ENCODE measurements around the gene SLC10A1.

Gene SLC10A1

DNA sequence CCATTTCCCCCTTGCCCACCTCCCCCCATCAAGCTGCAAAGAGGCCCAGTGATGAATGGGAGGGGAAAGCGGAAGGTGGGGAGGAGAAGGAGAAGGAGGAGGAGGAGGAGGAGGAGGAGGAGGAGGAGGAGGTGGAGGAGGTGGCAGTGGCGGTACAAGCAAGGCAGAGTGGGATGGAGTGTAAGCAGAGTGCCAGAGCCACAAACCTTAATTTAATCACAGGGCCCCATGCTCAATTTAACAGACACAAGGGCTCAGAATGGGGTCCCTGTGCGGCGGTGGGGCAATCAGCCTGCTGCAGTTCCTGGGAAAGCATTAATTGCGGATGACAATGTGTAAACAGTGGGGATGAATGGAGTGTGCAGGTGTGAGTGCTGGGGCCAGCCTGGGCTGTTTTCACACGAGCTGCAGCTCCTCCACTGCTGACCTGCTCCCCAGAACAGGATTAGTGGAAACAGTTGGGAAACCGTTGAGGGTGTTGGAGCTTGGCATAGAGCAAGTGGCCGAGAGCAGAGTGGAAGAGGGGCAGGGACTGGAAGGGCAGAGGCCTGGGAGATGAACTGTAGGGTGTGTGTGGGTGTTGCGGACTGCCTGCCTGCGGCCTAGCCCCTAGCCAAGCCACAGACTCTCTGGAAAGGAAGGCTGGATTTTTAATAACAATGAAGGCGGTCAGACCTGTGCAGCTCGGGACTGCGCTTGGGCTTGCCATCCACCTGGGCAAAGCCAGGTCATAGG is 45.8 kb upstream of the SLC10A1 start:
- TF ChIP-seq SIN3A (IDR thresholded peaks at IDR 0.05; ENCODE audit: borderline replicate concordance, insufficient read depth, low read length) = no peak

DNA sequence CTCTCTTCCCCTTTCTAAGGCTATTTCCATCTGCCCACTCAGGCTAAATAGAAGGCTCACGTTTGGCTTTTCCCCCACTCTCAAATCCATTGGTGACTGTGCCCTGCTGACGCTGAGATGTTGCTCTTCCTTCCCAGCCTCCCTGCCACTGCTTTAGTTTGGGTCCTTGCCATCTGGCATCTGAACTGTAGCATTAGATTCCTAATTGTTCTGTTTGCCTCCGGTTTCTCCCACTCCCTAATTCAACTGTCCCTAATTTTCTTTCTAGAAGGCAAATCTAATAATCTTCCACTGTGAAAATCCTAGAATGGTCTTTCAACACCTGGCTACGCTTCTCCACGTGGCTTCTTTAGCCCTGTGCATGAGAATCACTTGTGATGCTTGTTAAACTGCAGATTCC is 44.6 kb upstream of the SLC10A1 start:
- TF ChIP-seq POLR2AphosphoS5 (IDR thresholded peaks at IDR 0.05; ENCODE audit: low read depth, low read length) (no peak), SIN3A (IDR thresholded peaks at IDR 0.05; ENCODE audit: borderline replicate concordance, insufficient read depth, low read length) (no peak), FOXP2 (optimal IDR thresholded peaks at IDR 0.05; ENCODE audit: borderline replicate concordance, extremely low read depth, extremely low read length, insufficient read depth) (no peak), TAF1 (IDR thresholded peaks at IDR 0.05; ENCODE audit: borderline replicate concordance, insufficient read depth, low read length) (no peak)
- TF ChIP-seq, protein P1, sequence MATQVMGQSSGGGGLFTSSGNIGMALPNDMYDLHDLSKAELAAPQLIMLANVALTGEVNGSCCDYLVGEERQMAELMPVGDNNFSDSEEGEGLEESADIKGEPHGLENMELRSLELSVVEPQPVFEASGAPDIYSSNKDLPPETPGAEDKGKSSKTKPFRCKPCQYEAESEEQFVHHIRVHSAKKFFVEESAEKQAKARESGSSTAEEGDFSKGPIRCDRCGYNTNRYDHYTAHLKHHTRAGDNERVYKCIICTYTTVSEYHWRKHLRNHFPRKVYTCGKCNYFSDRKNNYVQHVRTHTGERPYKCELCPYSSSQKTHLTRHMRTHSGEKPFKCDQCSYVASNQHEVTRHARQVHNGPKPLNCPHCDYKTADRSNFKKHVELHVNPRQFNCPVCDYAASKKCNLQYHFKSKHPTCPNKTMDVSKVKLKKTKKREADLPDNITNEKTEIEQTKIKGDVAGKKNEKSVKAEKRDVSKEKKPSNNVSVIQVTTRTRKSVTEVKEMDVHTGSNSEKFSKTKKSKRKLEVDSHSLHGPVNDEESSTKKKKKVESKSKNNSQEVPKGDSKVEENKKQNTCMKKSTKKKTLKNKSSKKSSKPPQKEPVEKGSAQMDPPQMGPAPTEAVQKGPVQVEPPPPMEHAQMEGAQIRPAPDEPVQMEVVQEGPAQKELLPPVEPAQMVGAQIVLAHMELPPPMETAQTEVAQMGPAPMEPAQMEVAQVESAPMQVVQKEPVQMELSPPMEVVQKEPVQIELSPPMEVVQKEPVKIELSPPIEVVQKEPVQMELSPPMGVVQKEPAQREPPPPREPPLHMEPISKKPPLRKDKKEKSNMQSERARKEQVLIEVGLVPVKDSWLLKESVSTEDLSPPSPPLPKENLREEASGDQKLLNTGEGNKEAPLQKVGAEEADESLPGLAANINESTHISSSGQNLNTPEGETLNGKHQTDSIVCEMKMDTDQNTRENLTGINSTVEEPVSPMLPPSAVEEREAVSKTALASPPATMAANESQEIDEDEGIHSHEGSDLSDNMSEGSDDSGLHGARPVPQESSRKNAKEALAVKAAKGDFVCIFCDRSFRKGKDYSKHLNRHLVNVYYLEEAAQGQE (IDR thresholded peaks at IDR 0.05; ENCODE audit: insufficient read depth in 1 of 2, low read depth in 2 of 2, low read length in 2 of 2) = no peak

DNA sequence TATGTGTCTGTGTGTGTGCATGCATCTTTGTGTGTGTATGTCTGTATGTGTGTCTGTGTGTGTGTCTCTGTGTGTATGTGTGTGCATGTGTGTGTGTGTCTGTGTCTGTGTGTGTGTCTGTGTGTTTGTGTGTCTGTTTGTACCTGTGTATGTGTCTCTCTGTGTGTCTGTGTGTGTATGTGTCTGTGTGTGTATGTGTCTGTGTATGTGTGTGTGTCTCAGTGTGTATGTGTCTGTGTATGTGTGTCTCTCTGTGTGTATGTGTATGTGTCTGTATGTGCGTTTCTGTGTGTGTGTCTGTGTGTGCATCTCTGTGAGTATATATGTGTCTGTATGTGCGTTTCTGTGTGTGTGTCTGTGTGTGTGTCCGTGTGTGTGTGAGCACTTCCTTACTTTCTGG is 42.6 kb upstream of the SLC10A1 start:
- TF ChIP-seq SIN3A (IDR thresholded peaks at IDR 0.05; ENCODE audit: borderline replicate concordance, insufficient read depth, low read length) = no peak
- TF ChIP-seq, protein P1 (IDR thresholded peaks at IDR 0.05; ENCODE audit: insufficient read depth in 1 of 2, low read depth in 2 of 2, low read length in 2 of 2) = no peak
- TF ChIP-seq TAF1 (IDR thresholded peaks at IDR 0.05; ENCODE audit: borderline replicate concordance, insufficient read depth, low read length) = no peak
- TF ChIP-seq FOXP2 (optimal IDR thresholded peaks at IDR 0.05; ENCODE audit: borderline replicate concordance, extremely low read depth, extremely low read length, insufficient read depth) = no peak
- no peak for TF ChIP-seq POLR2AphosphoS5 (IDR thresholded peaks at IDR 0.05; ENCODE audit: low read depth, low read length)

DNA sequence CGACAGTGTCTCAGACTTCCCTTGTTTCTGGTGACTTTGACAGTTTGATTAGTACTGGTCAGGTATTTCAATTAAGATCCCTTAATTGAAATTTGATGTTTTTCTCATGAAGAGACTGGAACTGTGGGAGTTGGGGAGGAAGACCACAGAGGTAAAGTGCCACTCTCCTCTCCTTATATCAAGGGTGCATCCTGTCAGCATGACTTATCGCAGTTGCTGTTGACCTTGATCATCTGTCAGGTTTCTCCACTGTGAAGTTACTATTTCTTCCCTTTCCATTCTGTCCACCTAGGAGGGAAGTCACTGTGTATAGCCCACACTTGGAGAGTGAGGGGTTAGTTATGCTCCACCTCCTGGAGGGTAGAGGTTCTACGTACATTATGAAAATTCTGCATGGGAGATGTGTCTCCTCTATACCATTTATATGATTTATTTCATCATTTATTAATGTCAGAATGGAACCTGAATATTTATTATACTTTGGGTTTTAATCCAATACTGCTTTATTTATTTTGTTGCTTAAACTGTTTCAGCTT is 41.9 kb upstream of the SLC10A1 start:
- TF ChIP-seq, protein P1 (IDR thresholded peaks at IDR 0.05; ENCODE audit: insufficient read depth in 1 of 2, low read depth in 2 of 2, low read length in 2 of 2) = no peak
- TF ChIP-seq SIN3A (IDR thresholded peaks at IDR 0.05; ENCODE audit: borderline replicate concordance, insufficient read depth, low read length) (no peak), TAF1 (IDR thresholded peaks at IDR 0.05; ENCODE audit: borderline replicate concordance, insufficient read depth, low read length) (no peak), FOXP2 (optimal IDR thresholded peaks at IDR 0.05; ENCODE audit: borderline replicate concordance, extremely low read depth, extremely low read length, insufficient read depth) (no peak), POLR2AphosphoS5 (IDR thresholded peaks at IDR 0.05; ENCODE audit: low read depth, low read length) (no peak)

DNA sequence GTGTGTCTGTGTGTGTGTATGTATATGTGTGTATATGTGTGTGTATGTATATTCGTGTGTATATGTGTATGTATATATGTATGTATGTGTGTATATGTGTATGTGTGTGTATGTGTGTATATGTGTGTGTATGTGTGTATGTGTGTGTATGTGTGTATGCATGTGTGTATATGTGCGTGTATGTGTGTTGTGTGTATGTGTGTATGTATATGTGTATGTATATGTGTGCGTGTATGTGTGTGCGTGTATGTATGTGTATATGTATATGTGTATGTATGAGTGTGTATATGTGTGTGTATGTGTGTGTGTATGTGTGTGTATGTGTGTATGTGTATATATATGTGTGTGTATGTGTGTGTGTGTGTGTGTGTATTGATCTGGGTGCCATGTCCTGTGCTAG is 31.8 kb upstream of the SLC10A1 start:
- TF ChIP-seq TAF1 (IDR thresholded peaks at IDR 0.05; ENCODE audit: borderline replicate concordance, insufficient read depth, low read length) = no peak
- TF ChIP-seq SIN3A (IDR thresholded peaks at IDR 0.05; ENCODE audit: borderline replicate concordance, insufficient read depth, low read length) = no peak
- TF ChIP-seq, protein P1 (IDR thresholded peaks at IDR 0.05; ENCODE audit: insufficient read depth in 1 of 2, low read depth in 2 of 2, low read length in 2 of 2) = no peak
- no peak for TF ChIP-seq FOXP2 (optimal IDR thresholded peaks at IDR 0.05; ENCODE audit: borderline replicate concordance, extremely low read depth, extremely low read length, insufficient read depth)
